HG03097 (cell line): ENCODE data around the gene PFKFB3.
"Not testable (repeated sequence)": the region's sequence is repeated elsewhere in the genome, so short reads cannot be mapped to it uniquely, and the experiment has no call there.

Source experiments
- ATAC-seq: cut with Tn5 transposase; IDR thresholded peaks from one replicate; pipeline ENCODE4 v1.9.1; 2021; ENCODE audit not compliant: unreplicated experiment, low FRiP score

PFKFB3 gene

GRCh38 chr10:6177880-6178281 is 24.9 kb upstream of the PFKFB3 start:
- ATAC-seq, result no peak

- no peak for ATAC-seq
Measured at GRCh38 chr10:6178581-6178980, 24.2 kb upstream of the PFKFB3 start.

- no peak for ATAC-seq
Measured at GRCh38 chr10:6179078-6179477, 23.7 kb upstream of the PFKFB3 start.

GRCh38 chr10:6180480-6181110 is 22.1 kb upstream of the PFKFB3 start:
- no peak for ATAC-seq

- ATAC-seq, result no peak
Measured at GRCh38 chr10:6181249-6181648, 21.5 kb upstream of the PFKFB3 start.

GRCh38 chr10:6182454-6183098 is 20.2 kb upstream of the PFKFB3 start:
- no peak for ATAC-seq

GRCh38 chr10:6185039-6185716 is 17.6 kb upstream of the PFKFB3 start:
- ATAC-seq, result no peak

GRCh38 chr10:6186894-6187256 is 15.9 kb upstream of the PFKFB3 start:
- ATAC-seq, result no peak

- no peak for ATAC-seq
Measured at GRCh38 chr10:6187278-6187677, 15.5 kb upstream of the PFKFB3 start.

GRCh38 chr10:6190033-6190432 is 12.7 kb upstream of the PFKFB3 start:
- ATAC-seq, result not testable (repeated sequence)

- ATAC-seq, result no peak
Measured at GRCh38 chr10:6191147-6191546, 11.6 kb upstream of the PFKFB3 start.

GRCh38 chr10:6191569-6191968 is 11.2 kb upstream of the PFKFB3 start:
- no peak for ATAC-seq

GRCh38 chr10:6193342-6193741 is 9.4 kb upstream of the PFKFB3 start:
- ATAC-seq, result not testable (repeated sequence)

GRCh38 chr10:6194311-6194710 is 8.4 kb upstream of the PFKFB3 start:
- ATAC-seq, result no peak

GRCh38 chr10:6195376-6195775 is 7.4 kb upstream of the PFKFB3 start:
- no peak for ATAC-seq

GRCh38 chr10:6195846-6196245 is 6.9 kb upstream of the PFKFB3 start:
- no peak for ATAC-seq

- not testable (repeated sequence) for ATAC-seq
Measured at GRCh38 chr10:6196524-6196923, 6.2 kb upstream of the PFKFB3 start.

- no peak for ATAC-seq
Measured at GRCh38 chr10:6197321-6197720, 5.4 kb upstream of the PFKFB3 start.

- no peak for ATAC-seq
Measured at GRCh38 chr10:6198171-6198570, 4.6 kb upstream of the PFKFB3 start.

GRCh38 chr10:6199131-6199733 is 3.5 kb upstream of the PFKFB3 start:
- no peak for ATAC-seq

- no peak for ATAC-seq
Measured at GRCh38 chr10:6200440-6200733, 2.3 kb upstream of the PFKFB3 start.
